ENCODE data around the gene KLHL29. TPM values are rescaled to one million over a fixed set of nuclear protein-coding genes. Genes with fewer than 3 reads are reported as not detected.

The KLHL29 gene
- total RNA-seq, 1 donor from 2014 or later = 3.6 TPM

GRCh38 chr2:23533338-23533695 lies 148.3 kb downstream of the KLHL29 start:
- ATAC-seq = peak; percentile 22

DNA sequence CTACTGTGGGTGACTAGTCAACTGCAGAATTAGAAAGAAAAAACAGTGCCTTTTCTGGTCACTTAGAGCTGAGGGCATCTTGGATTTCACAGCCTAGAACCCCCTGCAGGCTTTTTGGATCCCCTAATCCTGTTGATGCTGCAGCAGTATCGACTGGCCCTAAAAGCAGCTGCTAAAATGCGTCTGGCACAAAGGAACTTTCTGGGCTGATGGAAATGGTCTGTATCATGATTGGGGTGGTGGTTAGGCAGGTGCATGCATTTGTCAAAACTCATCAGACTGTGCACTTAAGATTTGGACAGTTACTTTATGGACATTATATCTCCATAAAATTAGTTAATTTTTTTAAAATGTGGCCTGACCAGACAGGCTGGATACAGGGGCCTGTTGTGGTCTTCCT lies 149.8 kb downstream of the KLHL29 start:
- no peak for ATAC-seq

- no peak for ATAC-seq
Observed at GRCh38 chr2:23536326-23536725, 151.3 kb downstream of the KLHL29 start.

- no peak for ATAC-seq
Observed at GRCh38 chr2:23537991-23538390, 153.0 kb downstream of the KLHL29 start.

- ATAC-seq = no peak
Observed at GRCh38 chr2:23538566-23538965, 153.6 kb downstream of the KLHL29 start.

DNA sequence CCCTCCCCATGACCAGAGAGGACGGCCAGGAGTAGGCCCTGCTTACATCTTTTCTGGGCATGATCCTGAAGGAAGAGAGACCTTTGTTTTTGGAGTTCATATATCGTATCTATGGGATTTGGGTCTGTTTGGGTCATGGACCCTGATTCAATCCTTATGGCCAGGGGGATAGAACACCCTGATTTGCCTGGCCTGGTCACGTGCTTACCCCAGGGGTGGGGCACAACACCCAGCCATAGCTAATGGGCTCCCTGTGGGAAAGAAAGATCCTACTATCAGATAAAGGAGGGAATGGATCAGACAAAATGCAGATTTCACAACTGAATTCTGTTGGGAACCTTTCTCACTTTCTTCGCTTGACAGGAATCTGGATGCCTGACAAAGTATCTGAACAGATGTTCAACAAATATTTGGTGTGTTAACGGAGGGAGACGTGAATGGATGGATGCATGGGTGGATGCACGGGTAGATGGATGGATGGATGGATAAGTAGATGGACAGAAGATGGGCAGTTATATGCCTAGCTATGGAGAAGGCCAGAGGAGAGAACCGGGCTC lies 155.9 kb downstream of the KLHL29 start:
- no peak for ATAC-seq

DNA sequence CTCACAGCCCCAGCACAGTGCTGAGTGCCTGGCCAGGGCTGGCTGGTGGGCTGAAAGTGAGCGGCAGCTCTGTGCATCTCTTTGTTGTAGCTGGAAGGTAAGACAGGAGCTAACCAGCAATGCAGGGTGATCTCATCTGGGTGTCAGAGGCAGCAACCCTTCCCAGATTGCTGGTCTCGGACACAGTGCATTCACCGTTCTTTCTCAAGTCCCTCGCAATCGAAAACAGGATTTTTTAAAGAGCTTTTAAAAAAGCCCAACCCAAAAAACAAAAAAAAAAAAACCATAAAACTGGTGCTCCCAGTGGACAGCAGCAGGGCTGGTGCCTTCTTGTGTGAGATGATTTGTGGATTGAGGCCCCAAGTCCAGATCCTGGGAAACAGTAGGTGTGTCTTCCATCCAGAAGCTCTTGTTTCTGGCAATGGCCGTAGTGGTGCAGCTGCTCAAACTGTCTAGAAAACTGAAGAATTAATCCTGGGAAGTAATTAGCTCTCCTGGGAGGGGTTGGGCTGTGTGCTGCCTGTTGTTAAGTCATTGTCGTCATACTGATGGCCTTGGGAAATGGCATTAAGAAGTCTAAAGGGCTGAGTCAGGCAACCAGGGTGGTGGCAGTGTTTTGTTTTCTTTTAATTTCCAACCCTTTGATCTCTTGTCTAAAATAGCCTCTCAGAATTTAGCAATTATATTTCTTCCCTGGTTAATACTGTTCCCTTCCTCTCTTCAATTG lies 156.7 kb downstream of the KLHL29 start:
- peak; percentile 67 for ATAC-seq

- ATAC-seq = no peak
Observed at GRCh38 chr2:23542230-23542789, 157.3 kb downstream of the KLHL29 start.

GRCh38 chr2:23543302-23543701 lies 158.3 kb downstream of the KLHL29 start:
- no peak for ATAC-seq

GRCh38 chr2:23543728-23544127 lies 158.7 kb downstream of the KLHL29 start:
- ATAC-seq = no peak

- no peak for ATAC-seq
Observed at GRCh38 chr2:23544589-23545295, 159.8 kb downstream of the KLHL29 start.

- ATAC-seq = no peak
Observed at GRCh38 chr2:23545396-23545795, 160.4 kb downstream of the KLHL29 start.

GRCh38 chr2:23545811-23546210 lies 160.8 kb downstream of the KLHL29 start:
- no peak for ATAC-seq

DNA sequence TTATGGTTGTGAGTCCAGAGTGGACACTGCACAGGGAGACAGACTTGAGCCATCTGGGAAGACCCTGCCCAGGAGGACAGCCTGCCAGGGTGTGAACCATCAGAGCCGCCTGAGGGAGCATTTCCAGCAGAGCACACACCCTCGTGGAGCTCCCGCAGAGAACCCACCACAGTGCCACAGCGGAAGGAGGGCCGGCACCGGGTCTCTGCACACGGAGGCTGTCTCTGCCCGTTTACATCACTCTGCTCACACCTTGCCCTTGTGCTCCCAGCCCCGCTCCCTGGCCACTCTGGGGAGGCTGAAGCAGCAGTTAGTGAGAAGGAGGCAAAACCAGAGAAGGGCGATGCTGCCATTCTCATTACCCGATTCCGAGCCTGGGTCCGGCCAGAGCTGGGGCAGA lies 161.9 kb downstream of the KLHL29 start:
- ATAC-seq = no peak

DNA sequence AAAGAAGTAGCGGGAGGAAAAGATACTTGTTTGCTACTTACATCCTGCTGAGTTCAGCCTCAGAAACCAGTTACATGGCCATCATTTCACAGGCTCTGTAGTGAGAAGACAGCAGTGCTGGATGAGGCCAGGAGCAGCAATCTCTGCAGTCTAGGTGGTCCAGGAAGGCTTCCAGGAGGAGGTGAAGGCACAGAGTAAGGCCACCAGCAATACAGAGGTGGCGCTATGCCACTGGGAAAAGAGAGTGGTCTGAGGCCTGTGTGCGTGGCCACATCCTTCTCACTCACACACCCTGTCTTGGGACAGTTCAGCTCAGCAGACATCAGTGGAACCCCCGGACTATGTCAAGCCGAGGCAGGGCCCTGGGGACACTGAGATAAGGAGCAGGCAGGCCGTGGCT lies 162.7 kb downstream of the KLHL29 start:
- no peak for ATAC-seq

DNA sequence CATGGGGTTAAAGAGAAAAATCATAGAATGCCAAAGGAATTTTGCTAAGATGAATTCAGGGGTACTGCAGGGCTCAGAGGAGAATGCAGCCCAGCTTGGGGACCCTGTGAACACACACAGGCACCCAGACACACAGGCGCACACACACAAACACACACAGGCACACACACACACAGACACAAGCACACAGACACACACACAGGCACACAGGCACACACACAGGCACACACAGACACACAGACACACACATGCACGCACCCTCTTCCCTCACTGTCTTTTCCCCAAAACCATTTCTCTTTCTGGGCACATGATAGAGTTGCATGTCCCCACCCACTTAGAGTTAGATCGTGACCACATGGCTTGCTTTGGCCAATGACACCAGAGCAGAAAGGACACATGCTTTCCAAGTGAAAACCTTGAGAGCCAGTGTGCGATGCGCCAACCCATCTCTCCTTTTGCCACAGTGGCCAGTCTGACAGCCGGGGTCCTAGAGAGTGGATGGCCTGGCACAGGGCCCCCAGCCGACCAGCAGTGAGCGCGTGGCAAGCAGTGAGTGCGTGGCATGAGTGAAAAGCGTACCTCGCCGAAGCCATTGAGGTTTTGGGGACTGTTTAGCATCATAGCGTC lies 163.3 kb downstream of the KLHL29 start:
- no peak for ATAC-seq

DNA sequence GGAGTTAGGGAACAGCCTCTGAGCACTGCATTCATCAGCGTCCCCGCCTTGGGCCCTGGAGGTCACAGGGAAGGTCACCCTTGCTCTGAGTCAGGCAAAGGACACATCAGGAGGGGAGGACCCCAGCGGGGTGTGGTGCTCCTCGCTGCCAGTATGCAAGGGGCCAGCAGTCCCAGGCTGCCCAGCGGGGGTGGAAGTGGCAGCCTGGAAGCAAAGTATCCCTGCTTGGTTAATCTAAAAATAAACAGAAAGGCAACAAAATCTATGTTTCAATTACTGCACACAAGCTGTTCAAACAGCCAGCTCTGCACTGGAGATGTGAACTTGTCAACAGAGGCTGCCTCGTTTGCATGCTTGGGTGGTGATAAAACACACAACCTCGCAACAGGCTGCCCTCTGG lies 164.1 kb downstream of the KLHL29 start:
- ATAC-seq = no peak

DNA sequence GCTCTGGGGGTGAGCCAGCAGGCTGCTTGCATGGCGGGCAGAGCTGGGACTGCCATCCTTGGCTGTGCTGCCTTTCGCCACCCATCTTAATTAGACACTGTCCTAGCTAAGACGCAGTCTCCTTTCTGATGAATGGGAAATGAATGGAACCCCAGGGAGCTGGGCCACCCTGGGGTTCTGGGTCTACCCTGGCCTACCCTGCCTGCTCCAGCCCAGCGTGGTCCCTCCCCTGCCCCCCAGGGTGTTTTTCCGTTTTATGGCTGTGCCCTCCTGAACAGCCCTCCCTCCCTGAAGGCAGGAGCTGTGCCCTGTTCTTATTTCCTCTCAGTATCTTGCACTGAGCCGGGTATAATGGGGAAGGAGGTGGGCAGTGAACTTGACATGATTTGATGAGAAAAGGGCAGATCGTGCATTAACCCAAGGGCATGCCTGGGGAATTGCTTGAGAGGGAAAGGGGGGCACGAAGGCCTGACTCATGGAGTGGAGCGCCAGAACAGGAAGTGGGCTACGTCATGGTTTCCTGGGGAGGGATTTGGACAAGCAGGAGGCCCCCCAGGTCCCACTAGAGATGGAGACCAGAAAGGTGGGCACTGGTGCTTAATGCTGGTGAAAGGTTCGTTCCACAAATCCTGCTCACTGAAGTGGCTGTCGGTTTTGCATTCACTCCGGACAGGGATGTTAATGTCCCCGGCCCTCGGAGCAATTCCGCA lies 165.0 kb downstream of the KLHL29 start:
- ATAC-seq = no peak

- no peak for ATAC-seq
Observed at GRCh38 chr2:23550553-23550952, 165.6 kb downstream of the KLHL29 start.

- ATAC-seq = no peak
Observed at GRCh38 chr2:23551875-23552274, 166.9 kb downstream of the KLHL29 start.

- ATAC-seq = no peak
Observed at GRCh38 chr2:23553561-23553960, 168.6 kb downstream of the KLHL29 start.

- ATAC-seq = peak; percentile 30
Observed at GRCh38 chr2:23554054-23554697, 169.2 kb downstream of the KLHL29 start.

Measured in esophagus mucosa (tissue), 1 donor.